Ishikawa (cell line): ENCODE results near the gene WDR46.
A peak's percentile ranks its signal among the peaks of the same experiment; 100 is the strongest.

Experiments
- CEBPB ChIP-seq: IDR thresholded peaks from 2 replicates; pipeline ENCODE4 v1.6.1; 2012
- CREB1 ChIP-seq: IDR thresholded peaks from 2 replicates; pipeline ENCODE4 v1.6.1; 2012; ENCODE audit warnings: low read depth
- EGR1 ChIP-seq: IDR thresholded peaks from 2 replicates; pipeline ENCODE4 v1.6.1; 2012
- EP300 ChIP-seq: IDR thresholded peaks from 2 replicates; pipeline ENCODE4 v1.6.1; 2012; ENCODE audit warnings: borderline replicate concordance
- FOXM1 ChIP-seq: IDR thresholded peaks from 2 replicates; pipeline ENCODE4 v1.6.1; 2012; ENCODE audit warnings: low read depth, borderline replicate concordance
- MAX ChIP-seq: IDR thresholded peaks from 2 replicates; pipeline ENCODE4 v1.6.1; 2012
- NFIC ChIP-seq: IDR thresholded peaks from 2 replicates; pipeline ENCODE4 v1.6.1; 2012
- RAD21 ChIP-seq: IDR thresholded peaks from 2 replicates; pipeline ENCODE4 v1.6.1; 2012; ENCODE audit warnings: low read depth
- REST ChIP-seq: IDR thresholded peaks from 2 replicates; pipeline ENCODE4 v1.6.1; 2012; ENCODE audit warnings: low read depth, mild to moderate bottlenecking
- TAF1 ChIP-seq: IDR thresholded peaks from 2 replicates; pipeline ENCODE4 v1.6.1; 2012; ENCODE audit warnings: low read depth, mild to moderate bottlenecking
- TCF12 ChIP-seq: IDR thresholded peaks from 2 replicates; pipeline ENCODE4 v1.6.1; 2012; ENCODE audit warnings: low read depth
- TEAD4 ChIP-seq: IDR thresholded peaks from 2 replicates; pipeline ENCODE4 v1.6.1; 2012
- USF1 ChIP-seq: IDR thresholded peaks from 2 replicates; pipeline ENCODE4 v1.6.1; 2012
- YY1 ChIP-seq: IDR thresholded peaks from 2 replicates; pipeline ENCODE4 v1.6.1; 2012; ENCODE audit warnings: low read depth
- ZBTB7A ChIP-seq: IDR thresholded peaks from 2 replicates; pipeline ENCODE4 v1.6.1; 2012; ENCODE audit warnings: low read depth

Gene WDR46

GRCh38 chr6:33247977-33248642, 40.9 kb downstream of the WDR46 start:
- peak; percentile 95 for TF ChIP-seq RAD21
- TF ChIP-seq MAX: no peak
- no peak for TF ChIP-seq YY1
- no peak for TF ChIP-seq USF1
- TF ChIP-seq TAF1: no peak

- TF ChIP-seq EP300 (no peak), RAD21 (no peak), FOXM1 (no peak), NFIC (no peak), CREB1 (no peak)
These were observed 45.6 kb downstream of the WDR46 start for GRCh38 chr6:33243476-33243875.

- no peak for TF ChIP-seq REST
- TF ChIP-seq TEAD4: no peak
- TF ChIP-seq EP300: no peak
- TF ChIP-seq YY1: no peak
- TF ChIP-seq MAX: no peak
- TF ChIP-seq USF1: no peak
- TF ChIP-seq CEBPB: no peak
- TF ChIP-seq CREB1: no peak
- TF ChIP-seq FOXM1: no peak
- no peak for TF ChIP-seq TCF12
These were observed 47.1 kb downstream of the WDR46 start for GRCh38 chr6:33241968-33242367.

- no peak for TF ChIP-seq MAX
- no peak for TF ChIP-seq YY1
- TF ChIP-seq CREB1: no peak
- no peak for TF ChIP-seq USF1
These were observed 51.3 kb downstream of the WDR46 start for GRCh38 chr6:33237741-33238140.

GRCh38 chr6:33236852-33237251, 52.2 kb downstream of the WDR46 start:
- TF ChIP-seq TCF12 (no peak), YY1 (no peak), CEBPB (no peak)

- TF ChIP-seq USF1 (no peak), TCF12 (no peak), TAF1 (no peak), ZBTB7A (no peak), RAD21 (no peak), EP300 (no peak), MAX (no peak), CEBPB (no peak), TEAD4 (no peak), EGR1 (no peak), NFIC (no peak), REST (no peak), CREB1 (no peak), FOXM1 (no peak), YY1 (no peak)
These were observed 52.7 kb downstream of the WDR46 start for GRCh38 chr6:33236328-33236727.
